ENCODE measurements around the gene DEPP1.

The DEPP1 gene

DNA sequence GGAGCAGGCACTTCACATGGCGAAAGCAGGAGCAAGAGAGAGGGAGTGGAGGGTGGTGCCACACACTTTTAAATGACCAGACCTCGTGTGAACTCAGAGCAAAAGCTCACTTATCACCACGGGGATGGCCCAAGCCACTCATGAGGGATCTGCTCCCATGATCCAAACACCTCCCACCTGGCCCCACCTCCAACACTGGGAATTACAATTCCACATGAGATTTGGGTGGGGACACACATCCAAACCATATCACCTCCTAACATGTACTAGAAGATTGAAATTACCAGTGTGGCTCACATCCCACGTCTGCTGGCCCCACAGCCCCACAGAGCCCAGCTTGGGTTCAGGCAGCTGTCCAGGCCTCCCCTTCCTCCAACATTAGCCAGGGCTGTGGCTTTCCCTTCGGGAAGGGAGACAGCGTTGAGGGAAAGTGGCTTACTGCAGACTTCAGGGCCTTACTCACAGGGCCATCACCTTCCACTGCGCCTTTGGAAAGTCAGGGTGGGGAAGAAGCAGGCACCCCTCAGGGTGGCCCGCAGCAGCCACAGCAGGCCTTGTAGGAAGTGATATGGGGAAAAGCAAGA, 7.7 kb downstream of the DEPP1 start:
- H3K4me3 ChIP-seq, result no peak overlapping the region
- no peaks in the 10 kb centered on the region for H3K27me3 ChIP-seq (ENCODE audit: low read depth)
- peaks cover 22% of the 10 kb centered on the region for H3K4me1 ChIP-seq
- H3K9me3 ChIP-seq, result no peaks in the 10 kb centered on the region
- in situ Hi-C loops (cut with MboI; ENCODE audit: low sequenced_read_pairs), result no loop called here
- no peaks in the 10 kb centered on the region for H3K36me3 ChIP-seq (replicated peaks)
- DNase-seq (ENCODE audit: low spot score in 2 of 2), result no peak

DNA sequence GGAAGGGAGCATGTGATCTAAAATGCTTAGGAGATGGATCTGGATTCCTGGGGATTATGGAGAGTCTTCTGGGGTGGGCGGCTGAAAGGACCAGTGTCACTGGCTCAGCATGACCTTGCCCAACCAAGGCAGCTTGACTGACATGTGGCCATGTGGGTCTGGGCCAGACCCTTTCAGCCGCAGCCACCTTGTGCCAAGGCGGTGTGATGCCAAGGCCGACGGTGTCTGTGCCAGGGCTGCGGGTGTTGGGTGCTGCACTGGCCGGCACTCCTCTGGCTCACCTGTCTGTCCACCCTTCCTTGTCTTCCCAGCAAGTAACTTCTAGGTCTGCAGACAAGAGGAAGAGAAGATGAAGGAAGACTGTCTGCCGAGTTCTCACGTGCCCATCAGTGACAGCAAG, 8.8 kb downstream of the DEPP1 start:
- no peaks in the 10 kb centered on the region for H3K36me3 ChIP-seq (replicated peaks)
- no peaks in the 10 kb centered on the region for H3K9me3 ChIP-seq
- no peak overlapping the region for H3K4me3 ChIP-seq
- in situ Hi-C loops (cut with MboI; ENCODE audit: low sequenced_read_pairs), result no loop called here
- no peaks in the 10 kb centered on the region for H3K27me3 ChIP-seq (ENCODE audit: low read depth)
- peaks cover 18% of the 10 kb centered on the region for H3K4me1 ChIP-seq
- DNase-seq (ENCODE audit: low spot score in 2 of 2), result no peak

GRCh38 chr10:44968500-44969400, 9.9 kb downstream of the DEPP1 start:
- no peak for DNase-seq (ENCODE audit: low spot score in 2 of 2)
- no peak overlapping the region for H3K4me3 ChIP-seq
- H3K4me1 ChIP-seq, result peaks cover 19% of the 10 kb centered on the region
- no peaks in the 10 kb centered on the region for H3K36me3 ChIP-seq (replicated peaks)
- no peaks in the 10 kb centered on the region for H3K27me3 ChIP-seq (ENCODE audit: low read depth)
- no peaks in the 10 kb centered on the region for H3K9me3 ChIP-seq
- in situ Hi-C loops (cut with MboI; ENCODE audit: low sequenced_read_pairs), result no loop called here

DNA sequence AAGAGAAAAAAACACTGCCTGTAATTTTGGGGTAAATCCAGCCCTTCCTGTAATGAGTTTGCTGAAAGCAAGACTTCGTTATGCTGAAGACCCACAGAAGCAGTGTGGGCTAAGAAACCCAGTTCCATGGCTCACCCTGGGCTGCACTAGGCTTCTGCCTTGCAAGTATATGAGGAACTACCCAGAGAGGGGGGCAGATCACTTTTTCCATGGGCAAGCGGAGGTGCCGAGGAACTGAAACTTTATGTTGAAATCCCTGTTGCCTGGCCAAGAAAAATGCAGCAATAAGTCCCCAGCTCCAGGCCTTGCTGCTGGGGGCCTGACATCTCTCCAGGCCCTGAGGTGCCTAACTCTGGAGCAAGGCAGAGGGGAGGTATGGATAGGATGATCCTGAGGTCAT, 10.5 kb downstream of the DEPP1 start:
- Histone ChIP-seq H3K9me3 (no peaks in the 10 kb centered on the region), H3K4me3 (no peak overlapping the region), H3K4me1 (peaks cover 19% of the 10 kb centered on the region), H3K36me3 (replicated peaks) (no peaks in the 10 kb centered on the region), H3K27me3 (ENCODE audit: low read depth) (no peaks in the 10 kb centered on the region)
- in situ Hi-C loops (cut with MboI; ENCODE audit: low sequenced_read_pairs), result no loop called here
- DNase-seq (ENCODE audit: low spot score in 2 of 2), result no peak

GRCh38 chr10:44967616-44968015, 11.0 kb downstream of the DEPP1 start:
- no peak overlapping the region for H3K4me3 ChIP-seq
- no peaks in the 10 kb centered on the region for H3K9me3 ChIP-seq
- H3K4me1 ChIP-seq, result peaks cover 19% of the 10 kb centered on the region
- H3K27me3 ChIP-seq (ENCODE audit: low read depth), result no peaks in the 10 kb centered on the region
- no peak for DNase-seq (ENCODE audit: low spot score in 2 of 2)
- in situ Hi-C loops (cut with MboI; ENCODE audit: low sequenced_read_pairs), result no loop called here
- no peaks in the 10 kb centered on the region for H3K36me3 ChIP-seq (replicated peaks)

DNA sequence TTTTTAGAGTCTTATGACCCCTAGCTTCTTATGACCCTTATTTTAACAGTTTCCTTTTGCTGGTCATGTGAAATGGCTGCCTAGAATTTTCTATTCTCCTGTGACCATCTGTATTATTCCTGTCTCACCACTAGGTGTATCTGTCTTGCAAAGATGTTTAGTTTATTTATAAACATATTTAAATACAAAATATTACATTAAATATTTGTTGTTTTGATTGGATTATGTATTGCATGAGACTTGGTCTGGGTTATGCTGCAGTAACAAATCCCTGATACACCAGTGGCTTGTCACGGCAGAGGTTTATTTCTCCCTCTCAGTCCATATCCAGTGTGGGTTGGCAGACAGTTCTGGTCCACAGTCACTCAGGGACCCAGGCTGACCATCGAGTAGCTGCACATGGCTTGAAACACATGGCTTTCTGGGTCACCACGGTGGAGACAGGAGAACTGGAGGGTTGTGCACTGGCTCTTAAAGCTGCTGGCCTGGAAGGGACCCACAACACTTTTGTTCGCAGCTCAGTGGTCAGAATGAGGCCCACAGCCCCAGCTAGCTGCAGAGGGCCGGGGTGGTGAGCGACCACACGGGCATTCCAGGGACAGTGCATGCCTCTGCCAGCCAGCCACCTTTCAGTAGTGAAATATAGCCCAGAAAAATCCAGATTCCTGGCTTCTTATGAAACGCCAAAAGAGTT, 11.6 kb downstream of the DEPP1 start:
- DNase-seq (ENCODE audit: low spot score in 2 of 2), result no peak
- in situ Hi-C loops (cut with MboI; ENCODE audit: low sequenced_read_pairs), result no loop called here

GRCh38 chr10:44966129-44966815, 12.3 kb downstream of the DEPP1 start:
- Histone ChIP-seq H3K36me3 (replicated peaks) (no peaks in the 10 kb centered on the region), H3K4me3 (no peak overlapping the region), H3K27me3 (ENCODE audit: low read depth) (no peaks in the 10 kb centered on the region), H3K4me1 (peaks cover 19% of the 10 kb centered on the region), H3K9me3 (no peaks in the 10 kb centered on the region)
- peak in 1 of 2 experiments; percentile 4 for DNase-seq (ENCODE audit: low spot score in 2 of 2)
- in situ Hi-C loops (cut with MboI; ENCODE audit: low sequenced_read_pairs), result no loop called here

More for the DNA sequence above, 11.6 kb downstream of the DEPP1 start:
- no peaks in the 10 kb centered on the region for H3K36me3 ChIP-seq (replicated peaks)
- H3K4me1 ChIP-seq, result peaks cover 19% of the 10 kb centered on the region
- no peaks in the 10 kb centered on the region for H3K27me3 ChIP-seq (ENCODE audit: low read depth)
- H3K4me3 ChIP-seq, result no peak overlapping the region
- no peaks in the 10 kb centered on the region for H3K9me3 ChIP-seq

GRCh38 chr10:44965651-44966097, 12.9 kb downstream of the DEPP1 start:
- peaks cover 19% of the 10 kb centered on the region for H3K4me1 ChIP-seq
- DNase-seq (ENCODE audit: low spot score in 2 of 2), result peak in 1 of 2 experiments; percentile 5
- H3K4me3 ChIP-seq, result no peak overlapping the region
- H3K9me3 ChIP-seq, result no peaks in the 10 kb centered on the region
- no peaks in the 10 kb centered on the region for H3K36me3 ChIP-seq (replicated peaks)
- in situ Hi-C loops (cut with MboI; ENCODE audit: low sequenced_read_pairs), result no loop called here
- H3K27me3 ChIP-seq (ENCODE audit: low read depth), result no peaks in the 10 kb centered on the region

GRCh38 chr10:44965104-44965503, 13.5 kb downstream of the DEPP1 start:
- Histone ChIP-seq H3K36me3 (replicated peaks) (no peaks in the 10 kb centered on the region), H3K27me3 (ENCODE audit: low read depth) (no peaks in the 10 kb centered on the region), H3K4me3 (no peak overlapping the region), H3K4me1 (peaks cover 25% of the 10 kb centered on the region), H3K9me3 (no peaks in the 10 kb centered on the region)
- DNase-seq (ENCODE audit: low spot score in 2 of 2), result no peak
- in situ Hi-C loops (cut with MboI; ENCODE audit: low sequenced_read_pairs), result no loop called here

GRCh38 chr10:44963772-44964633, 14.6 kb downstream of the DEPP1 start:
- Histone ChIP-seq H3K9me3 (no peaks in the 10 kb centered on the region), H3K36me3 (replicated peaks) (no peaks in the 10 kb centered on the region), H3K27me3 (ENCODE audit: low read depth) (no peaks in the 10 kb centered on the region), H3K4me1 (peaks cover 28% of the 10 kb centered on the region), H3K4me3 (no peak overlapping the region)
- DNase-seq (ENCODE audit: low spot score in 2 of 2), result peak in 1 of 2 experiments; percentile 76
- in situ Hi-C loops (cut with MboI; ENCODE audit: low sequenced_read_pairs), result no loop called here

- no peaks in the 10 kb centered on the region for H3K9me3 ChIP-seq
- no peak overlapping the region for H3K4me3 ChIP-seq
- H3K36me3 ChIP-seq (replicated peaks), result no peaks in the 10 kb centered on the region
- in situ Hi-C loops (cut with MboI; ENCODE audit: low sequenced_read_pairs), result no loop called here
- DNase-seq (ENCODE audit: low spot score in 2 of 2), result peak in 1 of 2 experiments; percentile 46
- no peaks in the 10 kb centered on the region for H3K27me3 ChIP-seq (ENCODE audit: low read depth)
- H3K4me1 ChIP-seq, result peaks cover 34% of the 10 kb centered on the region
These were observed 15.5 kb downstream of the DEPP1 start for GRCh38 chr10:44962870-44963738.

Data from HAP-1 (cell line).